Colonic mucosa (tissue), 4 donors: ENCODE measurements around the gene RAD51B. TPM values are rescaled to one million over a fixed set of nuclear protein-coding genes. Genes with fewer than 3 reads are reported as not detected.

ENCODE experiments used
- DNase-seq: peaks from one replicate; pipeline ENCODE4 v3.0.0-alpha.2; 2020
- H3K27ac ChIP-seq: fragments of 200-600 bp; one replicate; pipeline ENCODE4 v1.8.0; 2021
- H3K27me3 ChIP-seq: fragments of 200-600 bp; one replicate; pipeline ENCODE4 v1.8.0; 2021
- H3K36me3 ChIP-seq: fragments of 200-600 bp; one replicate; pipeline ENCODE4 v1.8.0; 2021
- H3K4me1 ChIP-seq: fragments of 200-600 bp; one replicate; pipeline ENCODE4 v1.8.0; 2021; ENCODE audit warnings: mild to moderate bottlenecking
- H3K4me3 ChIP-seq: fragments of 200-600 bp; one replicate; pipeline ENCODE4 v1.8.0; 2021
- H3K9ac ChIP-seq, 2 donors: one replicate each; pipeline ENCODE4 v1.7.0; 2013; ENCODE audit warnings: control low read depth in 2 of 2, low read depth in 2 of 2, low read length in 2 of 2
- H3K9me3 ChIP-seq: fragments of 200-600 bp; one replicate; pipeline ENCODE4 v1.8.0; 2021
- intact Hi-C: fragments of 100-400 bp; cut with DNase I; formaldehyde crosslinking; loops from one replicate; pipeline ENCODE4 v1.14.1; 2022
- total RNA-seq, 2 donors: library from RNA; stranded (reverse); fragmentation: NEBNext Ultra II Directional in 1 of 2; extraction: Animal tissue kit (Norgen Biotek cat#: 25700) in 1 of 2; gene quantifications; one replicate each; pipeline ENCODE4 v1.2.1, GENCODE V29; 2021
- TF ChIP-seq, protein P1 (sequence below): fragments of 200-600 bp; IDR thresholded peaks from one replicate; pipeline ENCODE4 v1.8.0; 2022; ENCODE audit warnings: antibody characterized with exemption, mild to moderate bottlenecking
- donor health status: healthy.
- donor health status: DM: no; HTN: no; CAD: no.
- donor health status: DM: no; HTN: no; CAD: no.

RAD51B gene
- total RNA-seq, 2 donors from 2014 or later = 12.7 to 22.0 TPM

DNA sequence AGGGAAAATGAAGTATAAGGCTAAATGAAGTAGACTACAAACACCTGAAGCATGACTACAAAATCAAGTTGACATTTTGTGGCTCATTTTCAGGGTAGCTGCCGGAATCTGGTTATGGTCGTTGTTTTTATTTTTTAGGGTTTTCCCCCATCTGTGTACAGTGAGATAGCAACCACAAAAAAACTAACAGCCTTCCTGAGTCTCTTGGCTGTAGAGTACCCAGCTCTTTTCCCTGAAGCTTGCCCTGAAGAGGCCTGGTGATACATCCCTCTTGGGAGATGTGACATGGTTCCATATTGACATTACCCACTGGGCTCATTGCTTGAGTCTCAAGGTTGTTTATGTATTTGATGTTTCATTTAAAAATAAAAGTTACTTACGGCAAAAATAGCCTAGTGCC is 549.3 kb downstream of the RAD51B start:
- TF ChIP-seq, protein P1, sequence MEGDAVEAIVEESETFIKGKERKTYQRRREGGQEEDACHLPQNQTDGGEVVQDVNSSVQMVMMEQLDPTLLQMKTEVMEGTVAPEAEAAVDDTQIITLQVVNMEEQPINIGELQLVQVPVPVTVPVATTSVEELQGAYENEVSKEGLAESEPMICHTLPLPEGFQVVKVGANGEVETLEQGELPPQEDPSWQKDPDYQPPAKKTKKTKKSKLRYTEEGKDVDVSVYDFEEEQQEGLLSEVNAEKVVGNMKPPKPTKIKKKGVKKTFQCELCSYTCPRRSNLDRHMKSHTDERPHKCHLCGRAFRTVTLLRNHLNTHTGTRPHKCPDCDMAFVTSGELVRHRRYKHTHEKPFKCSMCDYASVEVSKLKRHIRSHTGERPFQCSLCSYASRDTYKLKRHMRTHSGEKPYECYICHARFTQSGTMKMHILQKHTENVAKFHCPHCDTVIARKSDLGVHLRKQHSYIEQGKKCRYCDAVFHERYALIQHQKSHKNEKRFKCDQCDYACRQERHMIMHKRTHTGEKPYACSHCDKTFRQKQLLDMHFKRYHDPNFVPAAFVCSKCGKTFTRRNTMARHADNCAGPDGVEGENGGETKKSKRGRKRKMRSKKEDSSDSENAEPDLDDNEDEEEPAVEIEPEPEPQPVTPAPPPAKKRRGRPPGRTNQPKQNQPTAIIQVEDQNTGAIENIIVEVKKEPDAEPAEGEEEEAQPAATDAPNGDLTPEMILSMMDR = no peak
- DNase-seq = no peak
- Histone ChIP-seq H3K9me3 (no peaks in the 10 kb centered on the region), H3K9ac (no peak overlapping the region), H3K4me3 (no peak overlapping the region), H3K27ac (no peak overlapping the region), H3K27me3 (no peaks in the 10 kb centered on the region), H3K36me3 (no peaks in the 10 kb centered on the region), H3K4me1 (no peaks in the 10 kb centered on the region)
- intact Hi-C loops = no loop called here

GRCh38 chr14:68369281-68370056 is 549.9 kb downstream of the RAD51B start:
- DNase-seq = no peak
- intact Hi-C loops = no loop called here
- no peak overlapping the region for H3K27ac ChIP-seq
- H3K36me3 ChIP-seq = no peaks in the 10 kb centered on the region
- no peak overlapping the region for H3K4me3 ChIP-seq
- no peaks in the 10 kb centered on the region for H3K27me3 ChIP-seq
- no peaks in the 10 kb centered on the region for H3K9me3 ChIP-seq
- TF ChIP-seq, protein P1 = no peak
- H3K9ac ChIP-seq = no peak overlapping the region
- no peaks in the 10 kb centered on the region for H3K4me1 ChIP-seq

- Histone ChIP-seq H3K36me3 (no peaks in the 10 kb centered on the region), H3K4me3 (no peak overlapping the region), H3K4me1 (no peaks in the 10 kb centered on the region), H3K27me3 (no peaks in the 10 kb centered on the region), H3K9ac (no peak overlapping the region), H3K9me3 (no peaks in the 10 kb centered on the region), H3K27ac (no peak overlapping the region)
- TF ChIP-seq, protein P1 = no peak
- no peak for DNase-seq
- intact Hi-C loops = no loop called here
Measured at GRCh38 chr14:68370057-68370360, 550.4 kb downstream of the RAD51B start.

DNA sequence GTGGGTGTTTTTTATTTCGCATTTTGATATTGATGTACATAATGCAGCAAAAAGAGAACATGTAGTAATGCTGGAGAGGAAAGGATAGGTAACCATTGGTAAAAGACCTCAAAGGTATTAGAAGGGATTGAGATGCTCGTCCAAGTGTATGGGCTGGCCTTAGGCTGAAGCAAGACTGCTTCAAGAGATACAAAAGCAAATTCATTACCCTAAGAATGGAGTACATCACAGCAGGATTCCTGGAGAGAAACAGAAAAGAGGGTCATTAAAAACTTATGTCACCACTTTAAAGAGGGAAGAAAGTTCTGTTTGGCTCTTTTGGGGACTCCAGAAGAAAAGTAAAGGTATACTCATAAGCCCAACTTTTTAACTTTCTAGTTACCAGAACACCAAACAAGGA is 552.8 kb downstream of the RAD51B start:
- Histone ChIP-seq H3K36me3 (no peaks in the 10 kb centered on the region), H3K4me1 (no peaks in the 10 kb centered on the region), H3K9ac (no peak overlapping the region), H3K27ac (no peak overlapping the region), H3K4me3 (no peak overlapping the region), H3K9me3 (no peaks in the 10 kb centered on the region), H3K27me3 (no peaks in the 10 kb centered on the region)
- no peak for DNase-seq
- intact Hi-C loops = no loop called here
- TF ChIP-seq, protein P1 = no peak

- Histone ChIP-seq H3K9me3 (no peaks in the 10 kb centered on the region), H3K4me1 (no peaks in the 10 kb centered on the region), H3K27me3 (no peaks in the 10 kb centered on the region), H3K36me3 (no peaks in the 10 kb centered on the region), H3K27ac (no peak overlapping the region), H3K9ac (no peak overlapping the region), H3K4me3 (no peak overlapping the region)
- TF ChIP-seq, protein P1 = no peak
- intact Hi-C loops = no loop called here
- DNase-seq = no peak
Measured at GRCh38 chr14:68373124-68373646, 553.6 kb downstream of the RAD51B start.
